Activated CD4-positive, alpha-beta T cell treated with anti-CD3 and anti-CD28 coated beads for 48 hours (primary cell): ENCODE data around the gene CACYBP.

Source experiments
- DNase-seq: peaks from one replicate; pipeline ENCODE4 v3.0.0-alpha.2; 2020

Gene CACYBP, protein sequence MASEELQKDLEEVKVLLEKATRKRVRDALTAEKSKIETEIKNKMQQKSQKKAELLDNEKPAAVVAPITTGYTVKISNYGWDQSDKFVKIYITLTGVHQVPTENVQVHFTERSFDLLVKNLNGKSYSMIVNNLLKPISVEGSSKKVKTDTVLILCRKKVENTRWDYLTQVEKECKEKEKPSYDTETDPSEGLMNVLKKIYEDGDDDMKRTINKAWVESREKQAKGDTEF

DNA sequence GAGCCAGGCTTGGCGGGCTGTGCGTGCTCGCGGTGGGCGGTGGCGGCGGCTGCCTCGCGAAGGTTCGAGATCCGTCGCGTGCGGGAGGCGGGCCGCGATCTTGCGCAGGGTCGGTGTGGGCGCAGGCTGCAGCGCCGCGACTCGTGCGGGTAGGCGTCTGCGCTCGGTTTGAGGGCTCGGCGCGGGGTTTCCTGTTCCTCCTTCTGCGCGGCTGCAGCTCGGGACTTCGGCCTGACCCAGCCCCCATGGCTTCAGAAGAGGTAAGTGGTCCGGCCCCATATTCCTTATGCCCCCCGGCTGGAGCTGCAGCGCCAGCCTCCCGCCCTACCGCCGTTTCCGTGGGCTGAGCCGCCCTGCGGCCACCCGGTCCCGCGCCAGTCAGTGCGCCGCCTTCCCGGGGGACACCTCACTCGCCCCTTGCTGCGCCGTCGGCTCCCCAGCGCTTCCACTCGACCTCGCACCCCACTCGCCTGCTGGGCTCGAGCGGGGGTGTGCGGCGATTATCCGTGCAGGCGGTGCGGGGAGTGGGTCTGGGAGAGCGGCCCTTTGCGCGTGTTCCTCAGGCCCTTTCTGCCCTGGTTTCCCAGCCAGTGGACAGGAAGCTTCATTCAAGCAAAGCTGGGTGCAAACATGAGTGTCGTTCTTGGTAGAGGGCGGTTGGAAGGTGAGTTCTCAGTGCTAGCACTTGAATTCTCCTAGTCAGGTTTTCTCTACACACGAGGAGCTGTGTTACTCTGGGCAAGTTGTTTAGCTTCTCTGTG is at the start of gene CACYBP:
Gene CACYBP (plus strand): TSS at position 12 of the 761 bp plus-strand sequence. CDS start 234 bp downstream, at position 246.
- DNase-seq = peak; percentile 45

DNA sequence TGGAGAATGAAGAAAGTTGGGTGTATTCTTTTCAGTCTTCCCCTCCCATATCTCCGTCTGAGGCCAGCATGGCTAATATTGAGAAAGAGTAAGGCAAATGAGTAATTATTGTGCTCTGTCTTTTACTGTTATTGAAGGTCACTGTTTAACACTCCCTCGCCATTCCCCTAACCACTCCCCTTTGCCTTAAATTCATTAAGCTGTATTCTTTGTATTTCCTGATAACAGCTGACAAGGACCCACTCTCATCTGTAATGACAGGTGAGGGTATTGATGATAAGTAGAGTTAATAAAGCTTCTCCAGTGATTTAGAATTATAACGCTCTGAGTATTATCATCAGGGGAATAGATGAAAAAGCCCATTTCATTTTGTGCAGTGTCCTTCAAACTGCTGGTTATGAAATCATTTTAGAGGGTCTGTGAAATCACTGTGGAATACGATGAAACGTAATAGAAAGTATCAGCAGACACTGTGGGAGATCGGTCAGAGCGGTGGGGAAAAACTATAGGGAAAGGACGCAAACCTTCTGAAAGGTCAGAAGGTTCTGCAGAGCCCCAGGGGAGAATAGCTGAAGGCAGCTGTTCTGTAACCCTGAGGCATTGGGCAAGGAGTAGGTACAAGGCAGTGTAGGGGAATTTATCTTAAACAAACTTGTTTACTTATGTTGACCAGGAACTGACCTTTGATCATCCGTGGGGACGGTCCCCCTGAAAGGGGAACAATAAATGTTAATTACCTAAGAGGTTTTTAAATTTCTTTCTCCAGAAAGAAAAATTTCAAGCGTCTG is 46.3 kb upstream of the CACYBP start:
- DNase-seq = no peak

DNA sequence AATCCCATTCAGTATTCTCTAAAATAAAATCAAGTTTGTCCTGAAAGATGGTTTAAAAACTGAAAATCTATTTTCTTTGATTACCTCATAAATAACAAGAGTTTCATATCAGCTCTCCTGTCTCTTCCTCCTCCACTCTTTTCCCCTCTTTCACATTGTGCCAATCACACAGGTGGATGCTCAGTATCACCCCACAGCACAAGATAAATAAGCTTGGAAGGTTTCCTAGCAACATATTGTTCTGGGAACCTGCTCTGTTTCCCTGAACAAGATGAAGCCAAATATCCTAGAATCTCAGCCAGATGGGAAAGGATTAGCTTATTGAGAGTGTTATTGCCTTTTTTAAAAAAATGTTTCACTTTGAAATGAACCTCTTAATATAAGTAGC is 45.7 kb upstream of the CACYBP start:
- no peak for DNase-seq

DNA sequence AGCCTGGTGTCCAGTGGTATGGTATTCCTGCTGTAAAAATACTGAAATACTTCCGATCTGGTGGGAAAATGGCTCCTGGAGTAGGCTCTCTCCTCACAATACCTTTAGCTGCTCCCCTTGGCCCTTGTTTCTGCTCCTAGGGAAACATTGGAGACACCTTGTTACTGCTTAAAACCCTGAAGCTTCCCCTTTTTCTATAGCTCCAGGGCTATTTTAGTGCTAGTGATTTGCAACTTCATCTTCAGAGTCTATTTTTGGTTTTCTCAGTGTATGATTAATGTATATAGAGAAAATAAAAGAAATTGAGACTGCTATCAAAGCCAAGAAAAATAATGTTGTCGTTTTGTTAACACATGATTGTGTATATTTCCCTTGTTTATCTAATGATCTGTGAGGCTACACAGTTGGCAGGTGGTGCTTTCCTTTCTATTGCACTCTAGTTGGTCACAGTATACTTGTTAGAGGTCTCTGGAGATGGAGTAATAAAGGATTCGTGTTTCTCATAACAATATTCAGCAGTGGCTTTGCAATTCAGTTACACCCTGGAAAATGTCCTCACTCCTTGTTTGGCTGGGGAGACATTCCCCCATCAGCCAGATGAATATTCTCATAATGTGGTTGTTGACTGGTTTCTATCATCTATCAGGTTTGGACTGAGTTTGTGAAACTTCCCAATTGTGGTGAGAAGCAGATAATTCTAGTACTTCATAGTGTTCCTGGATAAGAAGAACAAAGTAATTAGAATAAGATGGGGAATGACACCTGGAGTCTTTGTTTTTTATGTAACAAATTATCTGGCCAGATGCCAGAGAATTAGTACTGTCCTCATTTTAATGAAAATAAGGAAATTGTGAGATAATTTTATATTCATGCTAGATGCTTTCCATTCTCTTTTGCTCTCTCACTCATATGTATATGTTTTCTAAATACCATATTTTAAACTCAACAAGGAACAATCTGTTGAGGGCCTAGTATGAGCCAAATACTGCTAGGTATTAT is 44.8 kb upstream of the CACYBP start:
- DNase-seq = no peak

DNA sequence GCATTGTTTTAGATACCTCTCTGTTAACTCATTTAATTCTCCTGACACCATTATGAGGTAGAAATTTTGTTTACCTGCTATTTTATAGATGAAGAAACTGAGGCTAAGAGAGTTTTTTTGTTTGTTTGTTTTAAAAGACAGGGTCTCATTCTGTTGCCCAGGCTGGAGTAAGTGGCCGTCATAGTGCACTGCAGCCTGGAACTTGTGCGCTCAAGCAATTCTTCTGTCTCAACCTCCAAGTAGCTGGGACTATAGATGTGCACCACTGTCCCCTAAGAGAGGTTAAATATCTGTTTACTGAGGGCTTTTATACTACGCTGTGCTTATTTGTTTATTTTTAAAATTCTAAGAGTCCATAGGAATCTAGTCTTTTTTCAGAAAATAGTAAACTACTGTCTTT is 43.7 kb upstream of the CACYBP start:
- DNase-seq = no peak

DNA sequence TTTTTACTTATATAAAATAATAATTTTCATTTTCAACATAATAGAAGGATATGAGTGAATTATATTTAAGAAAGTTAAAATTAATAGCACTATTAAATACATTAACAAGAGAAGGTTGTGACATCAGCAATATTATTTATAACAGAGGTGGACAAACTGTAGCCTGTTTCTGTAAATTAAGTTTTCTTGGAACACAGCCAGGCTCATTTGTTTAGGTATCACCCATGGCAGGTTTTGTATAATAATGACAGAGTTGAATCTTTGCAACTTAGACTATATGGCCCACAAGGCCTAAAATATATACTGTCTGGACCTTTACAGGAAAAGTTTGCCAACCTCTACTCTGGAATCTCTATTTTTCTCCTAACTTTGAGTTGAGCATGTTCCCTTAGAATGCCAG is 42.8 kb upstream of the CACYBP start:
- DNase-seq = no peak

DNA sequence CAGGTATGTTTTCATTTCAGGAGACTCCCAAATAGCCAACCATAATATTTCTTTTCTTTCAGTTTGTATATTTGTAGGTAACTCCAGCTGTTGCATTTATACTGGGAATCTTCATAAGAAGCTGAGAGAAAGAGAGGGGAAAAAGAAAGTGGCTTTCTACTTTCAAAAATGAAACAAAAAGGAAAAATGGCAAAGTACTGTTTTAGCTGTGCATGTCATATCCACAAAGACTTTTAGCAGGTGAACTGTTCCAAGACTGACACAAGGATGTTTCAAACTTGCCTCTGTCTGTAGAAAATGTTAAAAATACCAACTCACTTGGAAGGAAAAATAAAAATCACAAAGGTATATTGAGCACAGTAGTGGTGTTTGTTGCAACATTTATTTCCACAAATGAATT is 41.9 kb upstream of the CACYBP start:
- DNase-seq = no peak

DNA sequence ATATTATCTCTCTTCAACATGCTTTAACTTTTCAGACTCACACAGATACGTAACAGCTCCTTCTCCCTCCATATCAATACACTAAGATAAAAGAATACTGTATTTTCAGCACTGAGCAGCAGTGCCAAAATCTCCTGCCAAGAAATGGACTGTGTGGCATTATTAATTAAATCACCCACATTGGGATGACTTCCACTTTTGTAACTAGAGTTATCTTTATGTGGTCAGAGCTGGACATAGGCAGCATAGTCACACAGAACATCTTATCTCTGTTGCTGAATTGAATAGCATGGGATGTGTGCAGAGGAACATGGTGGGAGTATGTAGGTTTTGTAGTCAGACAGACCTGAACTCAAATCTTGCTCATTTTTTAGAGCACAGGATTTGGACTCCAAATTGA is 41.4 kb upstream of the CACYBP start:
- DNase-seq = no peak

DNA sequence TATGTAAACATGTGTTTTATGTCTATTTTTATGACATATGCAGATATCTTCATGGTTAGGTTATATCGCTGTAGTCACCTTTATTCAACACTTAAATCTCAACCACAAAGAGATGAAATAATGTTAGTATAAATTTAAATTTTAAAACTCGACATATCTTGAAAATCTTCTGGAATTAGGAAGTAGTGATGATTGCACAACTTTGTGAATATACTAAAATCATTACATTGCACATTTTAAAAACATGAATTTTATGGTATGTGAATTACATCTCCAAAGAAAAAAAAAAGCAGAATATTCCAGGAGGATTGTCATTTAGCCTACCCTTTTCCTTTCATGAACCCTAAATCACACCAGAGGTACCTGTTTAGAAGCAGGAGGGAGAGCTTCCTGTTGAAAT is 39.4 kb upstream of the CACYBP start:
- no peak for DNase-seq

DNA sequence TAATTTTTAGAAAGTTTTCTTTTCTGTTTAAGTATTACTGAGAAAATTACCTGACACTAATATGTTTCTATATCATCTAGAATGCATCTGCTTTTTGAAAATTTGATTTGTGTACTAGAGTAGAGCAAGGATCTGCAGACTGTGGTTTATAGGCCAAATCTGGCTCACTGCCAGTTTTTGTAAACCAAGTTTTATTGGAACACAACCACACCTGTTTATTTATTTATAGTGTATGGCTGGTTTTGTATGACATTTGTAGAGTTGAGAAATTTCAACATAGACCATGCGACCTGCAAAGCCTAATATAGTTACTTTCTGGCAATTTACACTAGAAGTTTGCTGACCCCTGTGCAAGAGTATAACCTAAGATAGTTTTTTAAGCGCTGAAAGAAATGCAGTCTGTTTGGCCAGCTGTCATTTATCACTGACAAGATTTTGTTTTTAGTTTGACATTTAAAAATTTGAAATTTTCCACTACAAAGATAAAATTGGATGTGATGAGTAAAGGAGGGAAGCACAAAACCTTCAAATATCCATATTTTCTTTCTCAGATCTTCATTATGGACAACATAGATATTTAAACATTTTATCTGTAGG is 36.1 kb upstream of the CACYBP start:
- DNase-seq = no peak

DNA sequence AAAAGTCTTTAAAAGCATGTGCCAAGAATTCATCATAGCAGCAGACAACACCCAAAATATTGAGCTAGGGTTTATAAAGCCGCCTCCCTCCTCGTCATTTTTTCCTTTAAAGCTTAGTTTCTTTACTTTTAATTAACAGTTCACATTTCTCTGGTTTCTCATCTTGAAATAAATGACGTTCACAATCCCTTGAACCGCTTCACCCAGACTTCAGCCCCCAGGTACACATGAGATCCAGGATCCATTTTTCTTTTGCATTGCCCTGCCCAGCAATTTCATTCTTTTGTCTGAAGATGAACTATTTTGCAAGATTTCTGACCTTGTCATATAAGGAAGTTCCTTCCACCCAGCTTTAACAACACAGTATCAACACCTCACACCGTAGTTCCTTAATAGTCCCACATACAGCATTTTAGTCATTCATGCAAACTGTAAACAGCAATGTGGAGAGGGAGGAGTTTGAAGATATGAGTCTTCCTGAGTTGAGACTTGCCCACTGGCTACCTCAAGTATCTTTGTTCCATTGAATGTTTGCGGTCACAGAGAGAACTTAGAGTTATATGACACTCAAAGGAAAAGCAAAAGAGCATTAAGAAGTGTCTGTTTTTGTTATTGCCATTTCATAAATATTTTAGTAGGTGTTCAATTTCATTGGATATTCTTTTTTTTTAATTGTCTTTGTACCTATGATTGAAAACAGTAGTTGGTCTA is 35.3 kb upstream of the CACYBP start:
- DNase-seq = no peak

DNA sequence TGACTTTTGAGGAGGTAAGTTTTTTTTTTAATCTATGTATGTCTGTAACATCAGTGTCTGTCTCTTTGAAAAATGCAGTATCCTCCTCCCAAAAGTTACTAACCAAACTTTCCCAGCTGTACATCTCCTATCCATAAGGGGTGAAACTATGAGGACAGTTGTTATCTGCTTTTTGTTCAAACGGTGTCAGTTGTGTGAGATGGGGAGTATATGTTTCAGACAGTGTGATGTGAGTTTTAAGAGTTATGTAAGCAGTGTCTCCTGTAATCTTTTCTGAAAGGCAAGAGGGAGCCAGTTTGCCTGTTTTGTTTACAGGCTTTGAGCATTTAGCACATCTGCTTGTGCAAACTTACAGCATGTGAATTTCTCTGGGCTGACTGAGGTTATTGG is 34.8 kb upstream of the CACYBP start:
- no peak for DNase-seq

DNA sequence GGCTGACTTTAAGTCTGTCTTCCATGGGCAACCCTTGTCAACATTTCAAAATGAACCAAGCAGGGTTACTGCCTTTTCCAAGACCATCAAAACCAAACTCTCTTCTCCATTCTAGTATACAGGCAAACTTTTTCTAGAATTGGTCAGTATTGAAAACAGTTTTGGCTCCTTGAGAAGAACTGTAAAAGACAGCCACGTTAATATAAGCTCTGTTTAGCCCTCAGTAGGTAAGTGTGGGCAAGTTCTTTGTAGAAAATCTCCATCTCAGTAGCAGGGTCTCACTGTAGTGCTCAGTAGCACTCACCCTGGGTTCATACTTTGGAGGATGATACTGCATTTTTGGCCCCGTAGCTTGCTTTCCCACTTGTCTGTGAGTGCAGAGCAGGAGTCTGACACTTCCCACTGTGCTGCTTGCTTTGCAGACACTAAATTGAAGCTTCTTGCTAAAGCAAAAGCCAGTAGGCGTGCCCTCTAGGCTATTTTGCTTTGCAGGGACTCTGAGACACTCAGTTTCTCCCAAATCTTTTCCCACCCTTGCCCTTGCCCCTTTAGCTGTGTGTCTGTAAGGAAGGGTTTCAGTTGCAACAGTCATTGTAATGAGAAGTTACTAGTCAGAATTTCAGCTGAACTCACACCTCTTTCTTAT is 34.3 kb upstream of the CACYBP start:
- DNase-seq = no peak

DNA sequence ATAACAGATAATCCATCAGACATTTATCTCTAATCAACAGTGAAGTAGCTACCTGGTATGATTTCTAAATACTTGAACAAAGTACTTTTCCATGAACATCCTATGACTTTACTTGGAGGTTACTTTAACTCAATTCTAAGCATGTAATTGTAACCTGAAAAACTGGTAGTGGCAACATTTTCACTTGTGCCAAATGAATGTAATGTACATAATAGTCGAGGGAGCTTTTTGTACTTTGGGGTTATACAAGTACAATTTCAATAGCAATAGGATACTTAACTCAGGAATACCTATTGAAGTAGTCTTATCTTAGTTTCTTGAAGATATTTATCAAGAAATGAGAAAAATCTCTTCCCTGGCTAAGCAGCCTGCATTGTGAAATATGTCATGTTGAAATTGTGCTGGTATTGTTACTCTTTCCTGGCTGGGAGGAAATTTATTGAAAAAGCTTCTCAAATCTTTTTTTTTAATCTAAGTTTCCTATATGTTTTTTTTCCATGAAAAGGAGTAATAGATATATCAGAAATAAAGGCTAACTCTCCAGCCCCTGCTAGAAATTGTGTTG is 33.7 kb upstream of the CACYBP start:
- DNase-seq = no peak

DNA sequence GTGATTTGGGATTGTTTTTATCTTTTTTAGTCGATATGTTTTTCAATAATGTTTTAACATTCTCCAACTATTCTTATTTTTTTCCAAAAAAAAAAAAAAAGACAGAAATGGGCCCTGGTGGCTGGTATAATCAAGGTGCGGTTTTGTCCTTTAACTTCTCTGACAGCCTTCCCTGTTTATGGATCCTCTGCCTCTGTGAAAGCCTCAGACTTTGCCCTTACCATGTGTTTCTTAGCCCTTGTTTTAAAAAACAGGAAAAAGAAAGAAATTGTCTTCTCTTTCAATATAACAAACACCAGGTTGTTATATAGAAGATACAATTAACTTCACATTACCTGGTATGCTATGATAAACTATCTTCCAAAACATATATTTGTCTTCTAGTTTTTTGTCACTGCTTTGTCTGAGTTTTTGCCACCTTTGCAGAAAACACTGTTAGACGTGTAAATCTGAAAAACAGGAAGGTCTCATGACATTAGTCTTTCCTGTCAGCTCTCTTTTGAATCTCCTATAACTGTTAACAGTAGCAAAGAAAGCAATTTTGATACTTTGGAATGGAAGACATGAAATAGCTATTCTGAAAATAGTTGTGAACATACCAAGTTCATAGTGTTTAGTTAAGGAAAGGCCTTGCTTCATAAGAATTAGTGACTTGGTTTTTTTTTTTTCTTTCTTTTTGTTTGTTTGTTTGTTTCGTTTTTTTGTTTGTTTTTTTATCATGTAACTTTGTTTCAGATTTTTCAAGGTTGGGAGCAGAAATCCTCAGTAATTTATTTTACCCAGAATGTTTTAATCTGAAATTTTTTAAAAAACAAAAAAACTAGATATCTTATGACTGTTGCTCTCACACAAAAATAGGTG is 31.7 kb upstream of the CACYBP start:
- no peak for DNase-seq

DNA sequence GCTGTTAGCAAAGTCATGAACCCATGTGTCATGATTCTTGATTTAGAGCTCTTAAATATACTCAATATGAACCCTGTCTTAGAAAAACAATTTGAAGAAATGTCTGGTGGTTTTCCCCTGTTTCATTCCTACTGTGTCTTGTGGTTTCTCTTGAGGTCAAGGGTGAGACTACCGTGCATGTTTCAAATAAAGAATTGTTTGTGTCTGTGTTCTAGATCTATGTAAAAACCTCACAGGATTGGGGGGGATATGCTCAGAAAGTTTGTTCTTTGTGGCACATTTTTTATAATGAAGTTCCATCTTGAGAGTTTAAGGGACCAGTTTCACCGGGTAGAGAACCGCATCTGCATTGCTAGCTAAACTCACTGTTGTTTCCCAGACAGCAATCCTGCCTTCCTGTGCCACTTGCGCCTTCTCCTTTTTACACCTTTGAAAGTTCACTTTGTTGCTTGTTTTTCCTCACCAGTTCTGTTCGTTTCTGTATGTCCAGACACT is 30.9 kb upstream of the CACYBP start:
- DNase-seq = no peak

DNA sequence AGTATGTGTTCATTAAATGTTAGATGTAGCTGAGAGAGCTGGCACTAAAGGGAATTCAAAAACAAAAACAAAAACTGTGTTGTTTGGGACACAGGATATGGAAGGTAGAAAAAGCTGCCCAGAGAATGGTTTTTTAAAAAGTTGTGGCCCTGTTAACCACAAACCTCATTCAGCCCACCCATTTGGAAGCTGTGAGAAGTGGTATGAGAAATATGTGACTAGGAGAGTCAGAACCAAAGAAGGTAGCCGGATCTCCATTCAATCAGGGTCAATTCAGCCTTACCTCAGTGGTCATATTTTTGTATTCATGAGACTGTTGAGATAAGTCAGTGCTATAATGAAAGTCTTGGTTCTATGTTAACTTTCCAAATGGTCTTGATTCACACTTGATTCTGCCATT is 29.8 kb upstream of the CACYBP start:
- DNase-seq = no peak

DNA sequence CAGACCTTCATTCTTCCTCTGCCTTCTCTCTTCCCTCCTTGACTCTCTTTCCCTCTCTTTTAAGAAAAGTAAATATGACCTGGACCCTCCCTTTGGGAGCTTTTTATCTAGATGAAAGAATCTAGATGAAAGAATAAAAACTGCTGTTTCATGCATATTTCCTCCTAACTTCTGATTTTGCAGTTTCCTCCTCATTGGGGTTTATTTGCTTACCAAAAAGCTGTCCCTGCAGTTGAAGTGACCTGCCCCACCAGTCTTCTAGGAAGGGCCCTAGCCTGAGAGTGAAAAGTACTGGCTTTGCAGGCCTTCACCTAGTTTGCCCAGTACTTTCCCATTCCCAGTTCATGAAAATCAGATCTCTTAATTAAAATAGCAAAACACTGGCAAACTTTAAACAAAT is 28.3 kb upstream of the CACYBP start:
- no peak for DNase-seq

DNA sequence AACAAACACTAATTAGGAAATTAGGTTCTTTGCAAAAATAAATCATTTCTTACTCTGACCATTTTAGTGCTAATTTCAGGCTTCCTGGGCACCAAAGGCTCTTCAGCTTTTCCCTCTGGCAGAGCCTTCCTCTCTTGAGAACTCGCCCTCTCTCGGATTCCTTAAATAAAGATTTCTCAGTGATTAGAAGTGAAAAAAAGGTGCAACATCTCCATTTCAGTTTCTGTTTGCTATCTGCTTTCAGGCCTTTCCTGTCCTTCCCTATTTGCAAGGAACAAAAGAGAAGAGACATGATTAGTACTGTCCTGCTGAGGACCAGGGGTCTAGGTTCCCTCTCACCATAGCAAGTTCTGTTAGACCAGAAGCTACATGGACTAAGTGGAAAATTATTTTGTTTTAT is 27.8 kb upstream of the CACYBP start:
- no peak for DNase-seq

DNA sequence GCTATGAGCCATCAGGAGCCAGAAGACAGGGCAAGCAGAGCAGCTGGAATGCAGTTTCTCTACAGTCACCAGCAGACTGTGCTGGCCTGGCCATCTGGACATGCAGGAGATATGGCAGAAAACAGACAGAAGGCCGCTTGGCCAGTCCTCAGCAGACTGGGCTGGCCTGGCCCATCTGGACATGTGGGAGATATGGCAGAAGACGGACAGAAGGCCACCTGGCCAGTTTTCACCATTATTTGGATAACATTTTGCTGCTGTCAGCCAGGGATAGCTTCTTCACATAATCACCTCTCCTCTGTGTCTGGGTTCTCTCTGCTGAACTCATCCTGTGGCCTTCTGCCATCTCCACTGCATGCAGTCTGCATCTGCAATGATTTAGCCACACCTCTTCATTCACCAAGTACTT is 25.0 kb upstream of the CACYBP start:
- no peak for DNase-seq
